K562 (cell line): ENCODE data around the gene SLC5A6. TPM values are rescaled to one million over a fixed set of nuclear protein-coding genes. Genes with fewer than 3 reads are reported as not detected.

Experiments used
- ATAC-seq: fragments of 200-7000 bp; cut with Tn5 transposase; 3 replicates; pipeline ENCODE4 v1.9.1; 2020; ENCODE audit warnings: moderate library complexity
- BruUV-seq: library from RNA; stranded (reverse); fragments of 400-500 nt; replicated peaks from 2 replicates; lab custom pipeline; 2021; lab: Mats Ljungman, UMichigan
- CTCF ChIA-PET: fragments of 300-600 bp; formaldehyde crosslinking; extraction: SDS; loops from one replicate; lab custom pipeline; 2021; ENCODE audit warnings: low intra/inter-chr PET ratio; lab: Yijun Ruan, JAX
- POLR2A ChIA-PET: fragments of 300-600, 350-650 bp; sonication (Branson Sonifier 250); formaldehyde crosslinking; extraction: SDS; loops from one replicate; lab custom pipeline; 2021; ENCODE audit warnings: antibody characterized with exemption, inconsistent platforms; lab: Yijun Ruan, JAX
- DNase-seq, 4 experiments: peaks; one replicate each; pipeline versions ENCODE4 v3.0.0 to v3.0.0-alpha.2; 2011 to 2018; ENCODE audit warnings: low spot score in 3 of 4, mixed read lengths in 3 of 4; ENCODE audit errors: extremely low read depth in 1 of 4
- FAIRE-seq: peaks from 2 replicates; lab custom pipeline; 2011; peaks lifted over from hg19 to GRCh38; lab: Jason Lieb, UNC
- H2AFZ ChIP-seq: 2 replicates; pipeline ENCODE4 v1.6.0; 2011; ENCODE audit warnings: low read depth, low read length, control low read depth, inconsistent platforms
- H3K27ac ChIP-seq: fragments of 200-600 bp; 3 replicates; pipeline ENCODE4 v1.8.0; 2011; ENCODE audit warnings: low read depth, mild to moderate bottlenecking, control low read depth, inconsistent platforms, low read length, moderate library complexity, mixed read lengths; ENCODE audit errors: extremely low read depth
- H3K27me3 ChIP-seq, 2 experiments: fragments of 300-600 bp in 1 of 2; 2 replicates in 1 of 2; 3 replicates in 1 of 2; pipeline versions ENCODE4 v1.6.0 to v1.8.0; 2011; ENCODE audit warnings: inconsistent platforms in 2 of 2, low read length in 2 of 2, mild to moderate bottlenecking in 1 of 2, mixed read lengths in 1 of 2, moderate library complexity in 1 of 2; ENCODE audit not compliant: control insufficient read depth in 2 of 2, insufficient read depth in 2 of 2
- H3K36me3 ChIP-seq: fragments of 300-600 bp; 3 replicates; pipeline ENCODE4 v1.8.0; 2011; ENCODE audit warnings: mild to moderate bottlenecking, low read length, inconsistent platforms; ENCODE audit not compliant: control insufficient read depth, insufficient read depth
- H3K4me1 ChIP-seq, 2 experiments: fragments of 200-600 bp in 1 of 2; replicated peaks in 1 of 2; 2 replicates in 1 of 2; 3 replicates in 1 of 2; pipeline versions ENCODE4 v1.5.1 to v1.8.0; 2011; ENCODE audit warnings: inconsistent platforms in 2 of 2, low read length in 2 of 2, mild to moderate bottlenecking in 1 of 2, mixed read lengths in 1 of 2, moderate library complexity in 1 of 2; ENCODE audit not compliant: control insufficient read depth in 2 of 2, insufficient read depth in 2 of 2
- H3K4me2 ChIP-seq: 2 replicates; pipeline ENCODE4 v1.6.1; 2011; ENCODE audit warnings: low read length, control low read depth, inconsistent platforms, mixed read lengths; ENCODE audit not compliant: insufficient read depth
- H3K4me3 ChIP-seq: fragments of 200-600 bp; sonication (generic), shearing (Covaris generic); 2 replicates; pipeline ENCODE4 v1.5.1; 2016; ENCODE audit warnings: control low read depth, inconsistent platforms
- H3K79me2 ChIP-seq: fragments of 200-600 bp; 3 replicates; pipeline ENCODE4 v1.8.0; 2011; ENCODE audit warnings: low read length, inconsistent platforms; ENCODE audit not compliant: control insufficient read depth, insufficient read depth
- H3K9ac ChIP-seq, 2 experiments: 2 replicates each; pipeline versions ENCODE4 v1.6.0 to v1.6.1; 2011; ENCODE audit warnings: low read depth in 2 of 2, low read length in 2 of 2, control low read depth in 1 of 2, inconsistent platforms in 1 of 2, mild to moderate bottlenecking in 1 of 2, mixed read lengths in 1 of 2; ENCODE audit not compliant: insufficient read depth in 1 of 2
- H3K9me1 ChIP-seq: one replicate; pipeline ENCODE4 v1.6.0; 2011; ENCODE audit warnings: inconsistent platforms, mild to moderate bottlenecking, low read length, moderate library complexity; ENCODE audit not compliant: control insufficient read depth, insufficient read depth
- H3K9me3 ChIP-seq: replicated peaks from 2 replicates; pipeline ENCODE4 v1.5.1; 2011; ENCODE audit warnings: low read depth, low read length, inconsistent platforms; ENCODE audit not compliant: control insufficient read depth, insufficient read depth
- H4K20me1 ChIP-seq: replicated peaks from 2 replicates; pipeline ENCODE4 v1.6.1; 2011; ENCODE audit warnings: low read length, inconsistent platforms, mixed read lengths; ENCODE audit not compliant: control insufficient read depth, insufficient read depth
- FOXK2 ChIP-seq, 2 experiments: fragments of 450-650 bp; IDR thresholded peaks in 1 of 2; conservative IDR thresholded peaks in 1 of 2; 2 replicates each; pipeline ENCODE4 v1.6.1; 2016; ENCODE audit warnings: low read depth in 2 of 2, mild to moderate bottlenecking in 1 of 2
- HCFC1 ChIP-seq: IDR thresholded peaks from 2 replicates; pipeline ENCODE4 v1.6.1; 2012; ENCODE audit warnings: low read depth, low read length, improper control_type of control experiment
- NBN ChIP-seq: fragments of 450-650 bp; IDR thresholded peaks from 2 replicates; pipeline ENCODE4 v1.6.1; 2016; ENCODE audit warnings: low read depth, mild to moderate bottlenecking
- RBM25 ChIP-seq: fragments of 200-400 bp; formaldehyde crosslinking; IDR thresholded peaks from 2 replicates; pipeline ENCODE4 v1.6.1; 2018; ENCODE audit warnings: low read length, low read depth, moderate library complexity; ENCODE audit not compliant: severe bottlenecking
- WHSC1 ChIP-seq: IDR thresholded peaks from one replicate; pipeline ENCODE4 v1.6.1; 2012; ENCODE audit warnings: low read length, control low read depth, inconsistent platforms
- ZFP36 ChIP-seq: fragments of 150-350 bp; IDR thresholded peaks from 2 replicates; pipeline ENCODE4 v1.6.1; 2018; ENCODE audit warnings: low read length, low read depth; ENCODE audit not compliant: partially characterized antibody
- ZNF707 ChIP-seq: fragments of 250-450 bp; sonication (Bioruptor Pico); conservative IDR thresholded peaks from 2 replicates; pipeline ENCODE4 v1.8.0; 2022; ENCODE audit warnings: inconsistent platforms, mild to moderate bottlenecking, moderate library complexity
- WGBS: fragments of 100-300 bp; shearing (Covaris generic); methylation state at CpG from one replicate; pipeline ENCODE4 v1.1.6; 2016; ENCODE audit warnings: low coverage, mixed read lengths; ENCODE audit not compliant: insufficient coverage; ENCODE audit errors: missing lambda C conversion rate; 5-methylcytosine and 5-hydroxymethylcytosine counted together
- in situ Hi-C: fragments of 300-500 bp; cut with MboI; formaldehyde crosslinking; loops from 4 replicates; pipeline ENCODE4 v1.15.0; 2018; ENCODE audit warnings: inconsistent platforms, mixed read lengths
- intact Hi-C: fragments of 100-400 bp; cut with micrococcal nuclease; formaldehyde crosslinking; loops from 2 replicates; pipeline ENCODE4 v1.14.2; 2022
- polyA plus RNA-seq, 8 experiments: library from polyadenylated mRNA; depleted of rRNA in 4 of 8; stranded (reverse) in 5 of 8; unstranded in 3 of 8; fragments of >200 nt; fragmentation: Nextera tagmentation in 2 of 8; fragmentation: Illumina TruSeq in 1 of 8; extraction: Ambion mirVana in 2 of 8; extraction: Trizol in 1 of 8; gene quantifications; 2 replicates each; pipeline versions ENCODE4 v1.2.1 to v1.2.3, GENCODE V29; 2011 to 2014; ENCODE audit warnings: inconsistent platforms in 1 of 8, missing spikeins in 1 of 8
- total RNA-seq, 7 experiments: library from RNA; depleted of rRNA in 6 of 7; stranded (reverse); fragments of >200 nt in 6 of 7; fragmentation: Illumina TruSeq in 2 of 7; extraction: Trizol in 2 of 7; gene quantifications; 2 replicates each; pipeline versions ENCODE4 v1.2.1 to v1.2.3, GENCODE V29; 2011 to 2021; ENCODE audit warnings: low replicate concordance in 1 of 7
- TF ChIP-seq, protein P1 (sequence below): fragments of 450-650 bp; IDR thresholded peaks from one replicate; pipeline ENCODE4 v1.6.1; 2018; ENCODE audit warnings: mild to moderate bottlenecking, moderate library complexity; ENCODE audit not compliant: partially characterized antibody
- TF ChIP-seq, protein P2 (sequence below): fragments of 450-650 bp; IDR thresholded peaks from 2 replicates; pipeline ENCODE4 v1.6.1; 2018; ENCODE audit not compliant: partially characterized antibody
- TF ChIP-seq, protein P3 (sequence below): fragments of 450-650 bp; IDR thresholded peaks from 2 replicates; pipeline ENCODE4 v1.6.1; 2016; ENCODE audit warnings: borderline replicate concordance
- TF ChIP-seq, protein P4 (sequence below): fragments of 150-350 bp; conservative IDR thresholded peaks from 2 replicates; pipeline ENCODE4 v1.6.1; 2014; ENCODE audit warnings: low read length
- TF ChIP-seq, protein P5 (sequence below): sonication (generic); IDR thresholded peaks from 2 replicates; pipeline ENCODE4 v1.6.1; 2016

Gene SLC5A6
- total and polyA plus RNA-seq, 9 of the 15 experiments (the other 6 are each of a cell fraction or from before 2014, with no cell fraction given): 32.6 to 137 (median 107) TPM

DNA sequence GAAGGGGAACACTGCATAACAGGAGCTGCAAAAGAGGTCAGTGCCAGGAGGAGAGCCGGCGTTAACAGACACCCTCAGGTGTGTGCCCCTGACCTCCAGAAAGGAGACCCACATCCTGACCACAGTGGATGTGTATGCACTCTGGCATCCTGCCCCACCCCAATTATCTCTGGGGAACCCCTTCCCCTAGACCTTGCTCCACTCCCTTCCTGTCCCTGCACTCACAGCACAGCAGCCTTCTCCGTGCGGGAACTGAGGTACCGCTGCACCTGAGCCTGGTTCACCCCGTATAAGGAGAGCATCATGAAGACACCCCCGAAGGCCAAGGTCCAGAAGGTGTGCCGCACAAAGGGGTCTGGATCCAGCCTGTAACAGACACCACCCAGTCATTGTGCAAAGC lies 7.5 kb downstream of the SLC5A6 start:
- FAIRE-seq (no peak), ATAC-seq (no peak), DNase-seq (no peak)
- CTCF ChIA-PET: no interaction called here
- H3K27ac ChIP-seq: no peak overlapping the region
- no peak overlapping the region for H3K9ac ChIP-seq
- no peaks in the 10 kb centered on the region for H3K9me3 ChIP-seq
- H3K4me3 ChIP-seq: no peak overlapping the region
- in situ Hi-C loops (no loop called here), intact Hi-C loops (no loop called here)
- peaks cover 10% of the 10 kb centered on the region; the same call in 1 of the 3 replicates for H3K79me2 ChIP-seq
- no peaks in the 10 kb centered on the region for H4K20me1 ChIP-seq
- no peaks in the 10 kb centered on the region for H3K9me1 ChIP-seq
- H3K4me1 ChIP-seq: peaks cover 4 to 11% of the 10 kb centered on the region in 2 experiments; a peak in 4 of 5 replicates
- POLR2A ChIA-PET: no interaction called here
- H3K36me3 ChIP-seq: peaks cover 95% of the 10 kb centered on the region
- H3K4me2 ChIP-seq: no peak overlapping the region
- no TSS peak for BruUV-seq
- 96% methylated on average over 8 of the region's 8 CpGs for WGBS
- no peaks in the 10 kb centered on the region for H3K27me3 ChIP-seq
- H2AFZ ChIP-seq: no peak overlapping the region
- TF ChIP-seq RBM25 (no peak), ZFP36 (no peak), NBN (no peak), FOXK2 (conservative IDR thresholded peaks at IDR 0.05 in 1 of 2, IDR thresholded peaks at IDR 0.05 in 1 of 2; ENCODE audit: low read depth in 2 of 2) (no peak), HCFC1 (no peak), ZNF707 (CRISPR knock-in tag) (no peak), WHSC1 (no peak)
- TF ChIP-seq, protein P1, sequence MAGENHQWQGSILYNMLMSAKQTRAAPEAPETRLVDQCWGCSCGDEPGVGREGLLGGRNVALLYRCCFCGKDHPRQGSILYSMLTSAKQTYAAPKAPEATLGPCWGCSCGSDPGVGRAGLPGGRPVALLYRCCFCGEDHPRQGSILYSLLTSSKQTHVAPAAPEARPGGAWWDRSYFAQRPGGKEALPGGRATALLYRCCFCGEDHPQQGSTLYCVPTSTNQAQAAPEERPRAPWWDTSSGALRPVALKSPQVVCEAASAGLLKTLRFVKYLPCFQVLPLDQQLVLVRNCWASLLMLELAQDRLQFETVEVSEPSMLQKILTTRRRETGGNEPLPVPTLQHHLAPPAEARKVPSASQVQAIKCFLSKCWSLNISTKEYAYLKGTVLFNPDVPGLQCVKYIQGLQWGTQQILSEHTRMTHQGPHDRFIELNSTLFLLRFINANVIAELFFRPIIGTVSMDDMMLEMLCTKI: no peak
- TF ChIP-seq, protein P2, sequence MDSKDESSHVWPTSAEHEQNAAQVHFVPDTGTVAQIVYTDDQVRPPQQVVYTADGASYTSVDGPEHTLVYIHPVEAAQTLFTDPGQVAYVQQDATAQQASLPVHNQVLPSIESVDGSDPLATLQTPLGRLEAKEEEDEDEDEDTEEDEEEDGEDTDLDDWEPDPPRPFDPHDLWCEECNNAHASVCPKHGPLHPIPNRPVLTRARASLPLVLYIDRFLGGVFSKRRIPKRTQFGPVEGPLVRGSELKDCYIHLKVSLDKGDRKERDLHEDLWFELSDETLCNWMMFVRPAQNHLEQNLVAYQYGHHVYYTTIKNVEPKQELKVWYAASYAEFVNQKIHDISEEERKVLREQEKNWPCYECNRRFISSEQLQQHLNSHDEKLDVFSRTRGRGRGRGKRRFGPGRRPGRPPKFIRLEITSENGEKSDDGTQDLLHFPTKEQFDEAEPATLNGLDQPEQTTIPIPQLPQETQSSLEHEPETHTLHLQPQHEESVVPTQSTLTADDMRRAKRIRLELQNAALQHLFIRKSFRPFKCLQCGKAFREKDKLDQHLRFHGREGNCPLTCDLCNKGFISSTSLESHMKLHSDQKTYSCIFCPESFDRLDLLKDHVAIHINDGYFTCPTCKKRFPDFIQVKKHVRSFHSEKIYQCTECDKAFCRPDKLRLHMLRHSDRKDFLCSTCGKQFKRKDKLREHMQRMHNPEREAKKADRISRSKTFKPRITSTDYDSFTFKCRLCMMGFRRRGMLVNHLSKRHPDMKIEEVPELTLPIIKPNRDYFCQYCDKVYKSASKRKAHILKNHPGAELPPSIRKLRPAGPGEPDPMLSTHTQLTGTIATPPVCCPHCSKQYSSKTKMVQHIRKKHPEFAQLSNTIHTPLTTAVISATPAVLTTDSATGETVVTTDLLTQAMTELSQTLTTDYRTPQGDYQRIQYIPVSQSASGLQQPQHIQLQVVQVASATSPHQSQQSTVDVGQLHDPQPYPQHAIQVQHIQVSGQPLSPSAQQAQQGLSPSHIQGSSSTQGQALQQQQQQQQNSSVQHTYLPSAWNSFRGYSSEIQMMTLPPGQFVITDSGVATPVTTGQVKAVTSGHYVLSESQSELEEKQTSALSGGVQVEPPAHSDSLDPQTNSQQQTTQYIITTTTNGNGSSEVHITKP: no peak
- TF ChIP-seq, protein P3, sequence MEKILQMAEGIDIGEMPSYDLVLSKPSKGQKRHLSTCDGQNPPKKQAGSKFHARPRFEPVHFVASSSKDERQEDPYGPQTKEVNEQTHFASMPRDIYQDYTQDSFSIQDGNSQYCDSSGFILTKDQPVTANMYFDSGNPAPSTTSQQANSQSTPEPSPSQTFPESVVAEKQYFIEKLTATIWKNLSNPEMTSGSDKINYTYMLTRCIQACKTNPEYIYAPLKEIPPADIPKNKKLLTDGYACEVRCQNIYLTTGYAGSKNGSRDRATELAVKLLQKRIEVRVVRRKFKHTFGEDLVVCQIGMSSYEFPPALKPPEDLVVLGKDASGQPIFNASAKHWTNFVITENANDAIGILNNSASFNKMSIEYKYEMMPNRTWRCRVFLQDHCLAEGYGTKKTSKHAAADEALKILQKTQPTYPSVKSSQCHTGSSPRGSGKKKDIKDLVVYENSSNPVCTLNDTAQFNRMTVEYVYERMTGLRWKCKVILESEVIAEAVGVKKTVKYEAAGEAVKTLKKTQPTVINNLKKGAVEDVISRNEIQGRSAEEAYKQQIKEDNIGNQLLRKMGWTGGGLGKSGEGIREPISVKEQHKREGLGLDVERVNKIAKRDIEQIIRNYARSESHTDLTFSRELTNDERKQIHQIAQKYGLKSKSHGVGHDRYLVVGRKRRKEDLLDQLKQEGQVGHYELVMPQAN: no peak
- TF ChIP-seq, protein P4, sequence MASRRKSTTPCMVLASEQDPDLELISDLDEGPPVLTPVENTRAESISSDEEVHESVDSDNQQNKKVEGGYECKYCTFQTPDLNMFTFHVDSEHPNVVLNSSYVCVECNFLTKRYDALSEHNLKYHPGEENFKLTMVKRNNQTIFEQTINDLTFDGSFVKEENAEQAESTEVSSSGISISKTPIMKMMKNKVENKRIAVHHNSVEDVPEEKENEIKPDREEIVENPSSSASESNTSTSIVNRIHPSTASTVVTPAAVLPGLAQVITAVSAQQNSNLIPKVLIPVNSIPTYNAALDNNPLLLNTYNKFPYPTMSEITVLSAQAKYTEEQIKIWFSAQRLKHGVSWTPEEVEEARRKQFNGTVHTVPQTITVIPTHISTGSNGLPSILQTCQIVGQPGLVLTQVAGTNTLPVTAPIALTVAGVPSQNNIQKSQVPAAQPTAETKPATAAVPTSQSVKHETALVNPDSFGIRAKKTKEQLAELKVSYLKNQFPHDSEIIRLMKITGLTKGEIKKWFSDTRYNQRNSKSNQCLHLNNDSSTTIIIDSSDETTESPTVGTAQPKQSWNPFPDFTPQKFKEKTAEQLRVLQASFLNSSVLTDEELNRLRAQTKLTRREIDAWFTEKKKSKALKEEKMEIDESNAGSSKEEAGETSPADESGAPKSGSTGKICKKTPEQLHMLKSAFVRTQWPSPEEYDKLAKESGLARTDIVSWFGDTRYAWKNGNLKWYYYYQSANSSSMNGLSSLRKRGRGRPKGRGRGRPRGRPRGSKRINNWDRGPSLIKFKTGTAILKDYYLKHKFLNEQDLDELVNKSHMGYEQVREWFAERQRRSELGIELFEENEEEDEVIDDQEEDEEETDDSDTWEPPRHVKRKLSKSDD: no peak
- TF ChIP-seq, protein P5, sequence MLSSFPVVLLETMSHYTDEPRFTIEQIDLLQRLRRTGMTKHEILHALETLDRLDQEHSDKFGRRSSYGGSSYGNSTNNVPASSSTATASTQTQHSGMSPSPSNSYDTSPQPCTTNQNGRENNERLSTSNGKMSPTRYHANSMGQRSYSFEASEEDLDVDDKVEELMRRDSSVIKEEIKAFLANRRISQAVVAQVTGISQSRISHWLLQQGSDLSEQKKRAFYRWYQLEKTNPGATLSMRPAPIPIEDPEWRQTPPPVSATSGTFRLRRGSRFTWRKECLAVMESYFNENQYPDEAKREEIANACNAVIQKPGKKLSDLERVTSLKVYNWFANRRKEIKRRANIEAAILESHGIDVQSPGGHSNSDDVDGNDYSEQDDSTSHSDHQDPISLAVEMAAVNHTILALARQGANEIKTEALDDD: no peak
